H1 (cell line): ENCODE measurements around the gene MS4A3. TPM values are rescaled to one million over a fixed set of nuclear protein-coding genes. Genes with fewer than 3 reads are reported as not detected.

Source experiments
- CTCF ChIA-PET: fragments of 300-600 bp; sonication (Branson Sonifier 250); formaldehyde crosslinking; loops from one replicate; lab custom pipeline; 2021; ENCODE audit not compliant: partially characterized antibody; lab: Charles Lee
- POLR2A ChIA-PET: fragments of 300-600 bp; sonication (Branson Sonifier 250); formaldehyde crosslinking; loops from one replicate; lab custom pipeline; 2021; ENCODE audit warnings: inconsistent platforms; ENCODE audit not compliant: partially characterized antibody; lab: Charles Lee
- DNase-seq, 2 experiments: peaks; one replicate each; pipeline versions ENCODE4 v3.0.0 to v3.0.0-alpha.2; 2010 to 2022; ENCODE audit warnings: low spot score in 2 of 2, low read depth in 1 of 2, mixed read lengths in 1 of 2
- FAIRE-seq: peaks from 2 replicates; lab custom pipeline; 2011; peaks lifted over from hg19 to GRCh38; lab: Jason Lieb, UNC
- H2AFZ ChIP-seq: 2 replicates; pipeline ENCODE4 v1.8.1; 2012; ENCODE audit warnings: low read length, inconsistent platforms
- H2AK5ac ChIP-seq: 2 replicates; pipeline ENCODE4 v1.6.1; 2013; ENCODE audit warnings: low read depth, low read length
- H2BK120ac ChIP-seq: replicated peaks from 2 replicates; pipeline ENCODE3; 2013; ENCODE audit warnings: low read depth, low read length, inconsistent platforms
- H2BK12ac ChIP-seq: 2 replicates; pipeline ENCODE4 v1.6.1; 2013; ENCODE audit warnings: low read depth, low read length
- H2BK15ac ChIP-seq: 2 replicates; pipeline ENCODE4 v1.6.1; 2013; ENCODE audit warnings: low read length
- H2BK20ac ChIP-seq: 2 replicates; pipeline ENCODE4 v1.6.1; 2013; ENCODE audit warnings: low read length
- H2BK5ac ChIP-seq: 2 replicates; pipeline ENCODE4 v1.6.1; 2013; ENCODE audit warnings: low read depth, low read length
- H3K14ac ChIP-seq: 2 replicates; pipeline ENCODE4 v1.6.1; 2013; ENCODE audit warnings: inconsistent platforms; ENCODE audit not compliant: insufficient read length
- H3K18ac ChIP-seq: 2 replicates; pipeline ENCODE4 v1.6.1; 2013; ENCODE audit warnings: low read length; ENCODE audit errors: extremely low read depth
- H3K23ac ChIP-seq: 2 replicates; pipeline ENCODE4 v1.6.1; 2013; ENCODE audit warnings: inconsistent platforms; ENCODE audit not compliant: insufficient read length
- H3K23me2 ChIP-seq: 2 replicates; pipeline ENCODE4 v1.6.1; 2013; ENCODE audit warnings: low read depth, low read length
- H3K27ac ChIP-seq: 2 replicates; pipeline ENCODE4 v1.6.1; 2011; ENCODE audit warnings: low read depth, low read length, inconsistent platforms
- H3K27me3 ChIP-seq, 4 experiments: replicated peaks in 1 of 4; 1 replicate in 1 of 4; 2 replicates in 3 of 4; pipeline versions ENCODE4 v1.6.1 to v1.8.1; 2011 to 2013; ENCODE audit warnings: low read length in 3 of 4, mild to moderate bottlenecking in 3 of 4, inconsistent platforms in 2 of 4, mixed read lengths in 2 of 4, moderate library complexity in 1 of 4; ENCODE audit not compliant: control insufficient read depth in 3 of 4, insufficient read depth in 3 of 4; ENCODE audit errors: extremely low read depth in 1 of 4
- H3K36me3 ChIP-seq, 4 experiments: 2 replicates each; pipeline versions ENCODE4 v1.6.1 to v1.8.1; 2011 to 2013; ENCODE audit warnings: mild to moderate bottlenecking in 4 of 4, low read length in 3 of 4, moderate library complexity in 2 of 4, control low read depth in 1 of 4, inconsistent platforms in 1 of 4; ENCODE audit not compliant: insufficient read depth in 4 of 4, control insufficient read depth in 2 of 4
- H3K4ac ChIP-seq: replicated peaks from 2 replicates; pipeline ENCODE3; 2013; ENCODE audit warnings: low read length, low read depth, mixed read lengths, inconsistent platforms; ENCODE audit not compliant: insufficient read length
- H3K4me1 ChIP-seq, 4 experiments: replicated peaks in 1 of 4; 1 replicate in 1 of 4; 2 replicates in 3 of 4; pipeline versions ENCODE4 v1.6.1 to v1.8.1; 2011 to 2013; ENCODE audit warnings: low read length in 3 of 4, inconsistent platforms in 2 of 4, mixed read lengths in 1 of 4; ENCODE audit not compliant: insufficient read depth in 4 of 4, control insufficient read depth in 3 of 4
- H3K4me2 ChIP-seq, 2 experiments: 2 replicates each; pipeline versions ENCODE4 v1.6.1 to v1.8.1; 2011 to 2013; ENCODE audit warnings: low read depth in 2 of 2, low read length in 2 of 2, control low read depth in 1 of 2, inconsistent platforms in 1 of 2, mild to moderate bottlenecking in 1 of 2; ENCODE audit not compliant: insufficient read depth in 1 of 2
- H3K4me3 ChIP-seq, 4 experiments: fragments of 200-600, 300-600 bp in 1 of 4; sonication (generic), shearing (Covaris generic), sonication (Bioruptor Twin) in 1 of 4; 2 replicates each; pipeline versions ENCODE4 v1.5.1 to v1.8.1; 2011 to 2016; ENCODE audit warnings: low read length in 4 of 4, low read depth in 3 of 4, control low read depth in 2 of 4, inconsistent platforms in 2 of 4, mild to moderate bottlenecking in 2 of 4, mixed read lengths in 1 of 4, moderate library complexity in 1 of 4; ENCODE audit not compliant: insufficient read depth in 2 of 4; ENCODE audit errors: extremely low read depth in 1 of 4
- H3K56ac ChIP-seq: replicated peaks from 2 replicates; pipeline ENCODE3; 2013; ENCODE audit warnings: low read depth, mild to moderate bottlenecking, mixed read lengths, low read length, inconsistent platforms; ENCODE audit not compliant: insufficient read length
- H3K79me1 ChIP-seq: 2 replicates; pipeline ENCODE4 v1.6.1; 2013; ENCODE audit warnings: low read depth, low read length, control low read depth
- H3K79me2 ChIP-seq, 2 experiments: 2 replicates each; pipeline versions ENCODE4 v1.6.1 to v1.8.1; 2012 to 2013; ENCODE audit warnings: low read length in 2 of 2, mild to moderate bottlenecking in 2 of 2, inconsistent platforms in 1 of 2; ENCODE audit not compliant: insufficient read depth in 2 of 2, control insufficient read depth in 1 of 2
- H3K9ac ChIP-seq, 4 experiments: replicated peaks in 1 of 4; 1 replicate in 1 of 4; 2 replicates in 3 of 4; pipeline versions ENCODE4 v1.6.1 to v1.8.1; 2011 to 2013; ENCODE audit warnings: low read depth in 3 of 4, low read length in 3 of 4, control low read depth in 2 of 4, mild to moderate bottlenecking in 2 of 4, moderate library complexity in 2 of 4, inconsistent platforms in 1 of 4; ENCODE audit errors: extremely low read depth in 1 of 4
- H3K9me3 ChIP-seq, 2 experiments: 2 replicates each; pipeline versions ENCODE4 v1.6.1 to v1.8.1; 2012 to 2013; ENCODE audit warnings: mild to moderate bottlenecking in 2 of 2, moderate library complexity in 2 of 2, control low read depth in 1 of 2, inconsistent platforms in 1 of 2, low read depth in 1 of 2, low read length in 1 of 2, mixed read lengths in 1 of 2; ENCODE audit not compliant: insufficient read depth in 2 of 2
- H4K20me1 ChIP-seq, 2 experiments: replicated peaks in 1 of 2; 2 replicates each; pipeline versions ENCODE3 to v1.8.1; 2011 to 2013; ENCODE audit warnings: inconsistent platforms in 2 of 2, low read length in 2 of 2, mild to moderate bottlenecking in 1 of 2; ENCODE audit not compliant: insufficient read depth in 2 of 2, control insufficient read depth in 1 of 2
- H4K5ac ChIP-seq: 2 replicates; pipeline ENCODE4 v1.6.1; 2013; ENCODE audit warnings: low read length, low read depth, mixed read lengths, inconsistent platforms; ENCODE audit not compliant: insufficient read length
- H4K8ac ChIP-seq: 2 replicates; pipeline ENCODE4 v1.8.0; 2013; ENCODE audit warnings: mild to moderate bottlenecking, moderate library complexity, low read length, inconsistent platforms; ENCODE audit not compliant: insufficient read depth; ENCODE audit errors: extremely low read depth
- H4K91ac ChIP-seq: replicated peaks from 2 replicates; pipeline ENCODE3; 2013; ENCODE audit warnings: low read length, mixed read lengths, inconsistent platforms; ENCODE audit not compliant: insufficient read length
- CBX5 ChIP-seq: fragments of 300-800, 300-1000 bp; sonication (generic); IDR thresholded peaks from 2 replicates; pipeline ENCODE4 v1.7.1; 2016; ENCODE audit warnings: antibody characterized with exemption, low read length, low read depth
- CREB1 ChIP-seq: IDR thresholded peaks from 2 replicates; pipeline ENCODE4 v1.6.1; 2012; ENCODE audit warnings: inconsistent platforms
- GABPA ChIP-seq: IDR thresholded peaks from 2 replicates; pipeline ENCODE4 v1.6.1; 2011; ENCODE audit warnings: mild to moderate bottlenecking, low read length, moderate library complexity, borderline replicate concordance; ENCODE audit not compliant: insufficient read depth
- GTF2F1 ChIP-seq: IDR thresholded peaks from 2 replicates; pipeline ENCODE4 v1.6.1; 2012; ENCODE audit warnings: low read depth, low read length, improper control_type of control experiment, borderline replicate concordance
- KDM4A ChIP-seq: IDR thresholded peaks from one replicate; pipeline ENCODE4 v1.7.1; 2012; ENCODE audit warnings: low read depth, mild to moderate bottlenecking, moderate library complexity, low read length, inconsistent platforms; ENCODE audit not compliant: severe bottlenecking
- RFX5 ChIP-seq: IDR thresholded peaks from 2 replicates; pipeline ENCODE4 v1.6.1; 2011; ENCODE audit warnings: low read depth, low read length, improper control_type of control experiment, borderline replicate concordance
- RXRA ChIP-seq: IDR thresholded peaks from 2 replicates; pipeline ENCODE4 v1.6.1; 2011; ENCODE audit warnings: low read depth, mild to moderate bottlenecking, low read length, moderate library complexity; ENCODE audit not compliant: insufficient read depth
- SUZ12 ChIP-seq: fragments of 200-600 bp; sonication (generic); IDR thresholded peaks from 2 replicates; pipeline ENCODE4 v1.6.1; 2012; ENCODE audit warnings: mild to moderate bottlenecking, inconsistent platforms, low read length, moderate library complexity, mixed read lengths
- TAF7 ChIP-seq: optimal IDR thresholded peaks from 2 replicates; pipeline ENCODE3; 2011; ENCODE audit warnings: low read depth, mild to moderate bottlenecking, inconsistent platforms, low read length, moderate library complexity, borderline replicate concordance
- WGBS, 2 experiments: shearing (Covaris generic) in 1 of 2; methylation state at CpG; one replicate each; pipeline versions ENCODE4 v1.1.6 to v1.1.7; 2013 to 2015; ENCODE audit warnings: low lambda C conversion rate in 2 of 2, mixed read lengths in 2 of 2, inconsistent platforms in 1 of 2, low coverage in 1 of 2, missing lambda C conversion rate in 1 of 2; ENCODE audit not compliant: insufficient replicate concordance in 2 of 2, insufficient coverage in 1 of 2, insufficient read length in 1 of 2; ENCODE audit errors: extremely low coverage in 1 of 2, missing lambda C conversion rate in 1 of 2; 5-methylcytosine and 5-hydroxymethylcytosine counted together
- polyA plus RNA-seq, 7 experiments: library from polyadenylated mRNA; depleted of rRNA in 3 of 7; stranded (reverse) in 5 of 7; unstranded in 2 of 7; fragments of >200 nt in 5 of 7; fragments of 200-250 nt in 2 of 7; gene quantifications; 1 replicate in 5 of 7; 2 replicates in 1 of 7; 4 replicates in 1 of 7; pipeline versions ENCODE4 v1.2.1 to v1.2.3, GENCODE V29; 2011 to 2013; ENCODE audit warnings: missing spikeins in 2 of 7, mixed read lengths in 2 of 7
- total RNA-seq: library from RNA; stranded (reverse); fragmentation: NEBNext Ultra II Directional; extraction: Animal tissue kit (Norgen Biotek cat#: 25700); gene quantifications from 2 replicates; pipeline ENCODE4 v1.2.1, GENCODE V29; 2021

Gene MS4A3
- total and polyA plus RNA-seq, 2 of the 8 experiments (the other 6 are each of a cell fraction or from before 2014, with no cell fraction given) = not detected

GRCh38 chr11:60095477-60096120 lies 39.1 kb downstream of the MS4A3 start:
- no peaks in the 10 kb centered on the region for H3K79me1 ChIP-seq
- no peaks in the 10 kb centered on the region for H4K20me1 ChIP-seq
- H2AK5ac ChIP-seq = no peak overlapping the region
- H2BK12ac ChIP-seq = no peak overlapping the region
- H4K8ac ChIP-seq = no peak overlapping the region
- H4K91ac ChIP-seq = no peak overlapping the region
- no peak overlapping the region for H4K5ac ChIP-seq
- FAIRE-seq (no peak), DNase-seq (no peak)
- no peak overlapping the region for H3K27ac ChIP-seq
- H2BK15ac ChIP-seq = no peak overlapping the region
- CTCF ChIA-PET = no interaction called here
- no peak overlapping the region for H3K4me2 ChIP-seq
- H3K23ac ChIP-seq = no peak overlapping the region
- POLR2A ChIA-PET = no interaction called here
- H3K4ac ChIP-seq = no peak overlapping the region
- WGBS, 2 experiments = 89% methylated on average over 4 of the region's 4 CpGs; no CpG with 5 or more reads in 1 of the 2 experiments
- H3K14ac ChIP-seq = no peak overlapping the region
- H3K27me3 ChIP-seq = no peaks in the 10 kb centered on the region
- H3K18ac ChIP-seq = no peak overlapping the region
- no peak for TF ChIP-seq TAF7
- no peak for TF ChIP-seq KDM4A
- TF ChIP-seq CBX5 = no peak
- no peak for TF ChIP-seq GABPA
- no peak for TF ChIP-seq RFX5
- TF ChIP-seq CREB1 = no peak
- TF ChIP-seq SUZ12 = no peak
- TF ChIP-seq RXRA = no peak
- no peak for TF ChIP-seq GTF2F1
- H3K79me2 ChIP-seq = no peaks in the 10 kb centered on the region
- no peaks in the 10 kb centered on the region for H3K4me1 ChIP-seq
- no peak overlapping the region for H2BK20ac ChIP-seq
- no peak overlapping the region for H2BK120ac ChIP-seq
- H3K4me3 ChIP-seq = no peak overlapping the region
- H3K23me2 ChIP-seq = no peaks in the 10 kb centered on the region
- H2AFZ ChIP-seq = no peak overlapping the region
- no peaks in the 10 kb centered on the region for H3K36me3 ChIP-seq
- H3K56ac ChIP-seq = no peak overlapping the region
- no peak overlapping the region for H2BK5ac ChIP-seq
- H3K9ac ChIP-seq = no peak overlapping the region
- no peaks in the 10 kb centered on the region for H3K9me3 ChIP-seq
